HepG2 (cell line): ENCODE data around the gene TMEM131L. TPM values are rescaled to one million over a fixed set of nuclear protein-coding genes. Genes with fewer than 3 reads are reported as not detected.

Experiments used
- AKNA ChIP-seq: sonication (generic); formaldehyde crosslinking; IDR thresholded peaks from 2 replicates; pipeline ENCODE4 v1.4.0; 2020; ENCODE audit warnings: missing genetic modification reagents, borderline replicate concordance
- ARID2 ChIP-seq: sonication (generic); formaldehyde crosslinking; IDR thresholded peaks from 2 replicates; pipeline ENCODE4 v1.8.1; 2022; ENCODE audit warnings: mild to moderate bottlenecking, missing genetic modification reagents, borderline replicate concordance
- EHMT2 ChIP-seq: fragments of 200-600 bp; sonication (generic); IDR thresholded peaks from 2 replicates; pipeline ENCODE4 v1.7.0; 2017; ENCODE audit warnings: antibody characterized with exemption, low read depth, low read length, borderline replicate concordance
- HDAC2 ChIP-seq: sonication (generic); formaldehyde crosslinking; IDR thresholded peaks from 2 replicates; pipeline ENCODE4 v1.4.0; 2020; ENCODE audit warnings: missing genetic modification reagents
- HNRNPUL1 ChIP-seq: fragments of 200-400 bp; formaldehyde crosslinking; IDR thresholded peaks from 2 replicates; pipeline ENCODE4 v1.6.1; 2017; ENCODE audit warnings: low read depth, mild to moderate bottlenecking, low read length, moderate library complexity
- MTA1 ChIP-seq: sonication (generic); formaldehyde crosslinking; IDR thresholded peaks from 2 replicates; pipeline ENCODE4 v1.4.0; 2020; ENCODE audit warnings: missing genetic modification reagents, mild to moderate bottlenecking, borderline replicate concordance
- NR2F2 ChIP-seq: IDR thresholded peaks from 2 replicates; pipeline ENCODE4 v1.6.1; 2012; ENCODE audit warnings: low read depth, inconsistent platforms, borderline replicate concordance
- SRSF9 ChIP-seq: fragments of 200-400 bp; formaldehyde crosslinking; IDR thresholded peaks from 2 replicates; pipeline ENCODE4 v1.6.1; 2018; ENCODE audit warnings: borderline replicate concordance, mild to moderate bottlenecking, low read depth, low read length; ENCODE audit not compliant: insufficient read depth, poor library complexity, severe bottlenecking
- TCF12 ChIP-seq, 2 experiments: fragments of 450-650 bp in 1 of 2; sonication (generic) in 1 of 2; formaldehyde crosslinking in 1 of 2; IDR thresholded peaks; 2 replicates each; pipeline versions ENCODE4 v1.6.1 to v1.8.0; 2017 to 2022; ENCODE audit warnings: antibody characterized with exemption in 1 of 2, mild to moderate bottlenecking in 1 of 2, missing genetic modification reagents in 1 of 2, moderate library complexity in 1 of 2
- ZBTB2 ChIP-seq: sonication (generic); formaldehyde crosslinking; IDR thresholded peaks from 2 replicates; pipeline ENCODE4 v1.8.0; 2022; ENCODE audit warnings: low read depth, missing genetic modification reagents
- ZBTB34 ChIP-seq: sonication (generic); formaldehyde crosslinking; IDR thresholded peaks from 2 replicates; pipeline ENCODE4 v1.8.0; 2022; ENCODE audit warnings: mild to moderate bottlenecking, missing genetic modification reagents
- ZNF234 ChIP-seq: sonication (generic); formaldehyde crosslinking; conservative IDR thresholded peaks from 2 replicates; pipeline ENCODE4 v1.5.1; 2020; ENCODE audit warnings: mild to moderate bottlenecking, missing genetic modification reagents
- ZNF260 ChIP-seq: sonication (generic); formaldehyde crosslinking; IDR thresholded peaks from 2 replicates; pipeline ENCODE4 v1.4.0; 2020; ENCODE audit warnings: missing genetic modification reagents, low read depth, mild to moderate bottlenecking, borderline replicate concordance
- ZNF326 ChIP-seq: sonication (generic); formaldehyde crosslinking; IDR thresholded peaks from 2 replicates; pipeline ENCODE4 v1.4.0; 2020; ENCODE audit warnings: missing genetic modification reagents, borderline replicate concordance
- ZNF556 ChIP-seq: sonication (generic); formaldehyde crosslinking; IDR thresholded peaks from 2 replicates; pipeline ENCODE4 v1.4.0; 2020; ENCODE audit warnings: mild to moderate bottlenecking, missing genetic modification reagents, borderline replicate concordance
- ZSCAN5A ChIP-seq: sonication (generic); formaldehyde crosslinking; IDR thresholded peaks from 2 replicates; pipeline ENCODE4 v1.8.0; 2022; ENCODE audit warnings: mild to moderate bottlenecking, missing genetic modification reagents, borderline replicate concordance
- polyA plus RNA-seq, 8 experiments: library from polyadenylated mRNA; depleted of rRNA in 3 of 8; stranded (reverse) in 7 of 8; unstranded in 1 of 8; fragments of >200 nt; fragmentation: Illumina TruSeq in 4 of 8; extraction: Trizol in 4 of 8; gene quantifications; 2 replicates each; pipeline versions ENCODE4 v1.2.1 to v1.2.3, GENCODE V29; 2011 to 2016; ENCODE audit warnings: low read depth in 4 of 8, missing spikeins in 1 of 8, mixed read lengths in 1 of 8; ENCODE audit not compliant: insufficient read depth in 1 of 8
- total RNA-seq, 5 experiments: library from RNA; depleted of rRNA; stranded (reverse); fragments of >200 nt; fragmentation: Illumina TruSeq; extraction: Trizol; gene quantifications; 2 replicates each; pipeline ENCODE4 v1.2.3, GENCODE V29; 2016; ENCODE audit warnings: low read depth in 1 of 5

The TMEM131L gene
- total and polyA plus RNA-seq, 2 of the 13 experiments (the other 11 are each of a cell fraction or from before 2014, with no cell fraction given), result 2.2 to 4.5 TPM

- TF ChIP-seq ZNF556 (no peak), ARID2 (CRISPR knock-in tag) (0 out of 2 replicates have a peak, but pooled peaks have one; percentile 70), ZSCAN5A (CRISPR knock-in tag) (0 out of 2 replicates have a peak, but pooled peaks have one; percentile 23), ZNF234 (CRISPR knock-in tag) (0 out of 2 replicates have a peak, but pooled peaks have one; percentile 38), HNRNPUL1 (no peak), HDAC2 (CRISPR knock-in tag) (no peak; the same call in 1 of the 2 replicates), SRSF9 (no peak), ZBTB2 (CRISPR knock-in tag) (no peak), ZNF326 (CRISPR knock-in tag) (no peak), EHMT2 (no peak), MTA1 (CRISPR knock-in tag) (no peak), AKNA (CRISPR knock-in tag) (no peak), ZBTB34 (CRISPR knock-in tag) (no peak), TCF12 (IDR thresholded peaks at IDR 0.05) (no peak), TCF12 (CRISPR knock-in tag; IDR thresholded peaks at IDR 0.05) (no peak), ZNF260 (CRISPR knock-in tag) (no peak), NR2F2 (no peak)
Observed at GRCh38 chr4:153466081-153466948, at the start of gene TMEM131L (continued).
